ENCODE results near the gene SULF2. TPM values are rescaled to one million over a fixed set of nuclear protein-coding genes. Genes with fewer than 3 reads are reported as not detected.
A peak's percentile ranks its signal among the peaks of the same experiment; 100 is the strongest.

Gene SULF2
- total RNA-seq, 1 donor from 2014 or later = 217 TPM

- peak; percentile 55 for DNase-seq (ENCODE audit: low read depth)
Measured at GRCh38 chr20:47711046-47711752, 74.1 kb downstream of the SULF2 start.

- no peak for DNase-seq (ENCODE audit: low read depth)
Measured at GRCh38 chr20:47710665-47711045, 74.6 kb downstream of the SULF2 start.

- DNase-seq (ENCODE audit: low read depth) = no peak
Measured at GRCh38 chr20:47708953-47709833, 76.1 kb downstream of the SULF2 start.

- no peak for DNase-seq (ENCODE audit: low read depth)
Measured at GRCh38 chr20:47708140-47708807, 77.0 kb downstream of the SULF2 start.

- no peak for DNase-seq (ENCODE audit: low read depth)
Measured at GRCh38 chr20:47706345-47706744, 78.9 kb downstream of the SULF2 start.

GRCh38 chr20:47705497-47705856 lies 79.8 kb downstream of the SULF2 start:
- no peak for DNase-seq (ENCODE audit: low read depth)

- DNase-seq (ENCODE audit: low read depth) = peak; percentile 60
Measured at GRCh38 chr20:47704746-47705496, 80.4 kb downstream of the SULF2 start.

GRCh38 chr20:47703748-47704147 lies 81.5 kb downstream of the SULF2 start:
- no peak for DNase-seq (ENCODE audit: low read depth)

GRCh38 chr20:47701612-47702011 lies 83.7 kb downstream of the SULF2 start:
- no peak for DNase-seq (ENCODE audit: low read depth)

GRCh38 chr20:47700327-47700726 lies 85.0 kb downstream of the SULF2 start:
- no peak for DNase-seq (ENCODE audit: low read depth)

GRCh38 chr20:47699818-47700217 lies 85.5 kb downstream of the SULF2 start:
- no peak for DNase-seq (ENCODE audit: low read depth)

- no peak for DNase-seq (ENCODE audit: low read depth)
Measured at GRCh38 chr20:47698142-47698541, 87.1 kb downstream of the SULF2 start.

- no peak for DNase-seq (ENCODE audit: low read depth)
Measured at GRCh38 chr20:47696856-47697255, 88.4 kb downstream of the SULF2 start.

GRCh38 chr20:47694021-47694818 lies 91.1 kb downstream of the SULF2 start:
- no peak for DNase-seq (ENCODE audit: low read depth)

GRCh38 chr20:47691625-47692024 lies 93.7 kb downstream of the SULF2 start:
- DNase-seq (ENCODE audit: low read depth) = no peak

- peak; percentile 18 for DNase-seq (ENCODE audit: low read depth)
Measured at GRCh38 chr20:47689731-47690130, 95.5 kb downstream of the SULF2 start.

GRCh38 chr20:47688385-47689381 lies 96.6 kb downstream of the SULF2 start:
- no peak for DNase-seq (ENCODE audit: low read depth)

- DNase-seq (ENCODE audit: low read depth) = no peak
Measured at GRCh38 chr20:47687095-47687987, 97.9 kb downstream of the SULF2 start.

- no peak for DNase-seq (ENCODE audit: low read depth)
Measured at GRCh38 chr20:47686545-47686944, 98.7 kb downstream of the SULF2 start.
